GM12878 (cell line): ENCODE data around the gene SORCS1. TPM values are rescaled to one million over a fixed set of nuclear protein-coding genes. Genes with fewer than 3 reads are reported as not detected.

Experiments used
- ATAC-seq: fragments of 200-7000 bp; cut with Tn5 transposase; 3 replicates; pipeline ENCODE4 v1.9.1; 2020; ENCODE audit warnings: mild to moderate bottlenecking, moderate library complexity
- BruUV-seq: library from RNA; stranded (reverse); fragments of 400-500 nt; replicated peaks from 2 replicates; lab custom pipeline; 2021; lab: Mats Ljungman, UMichigan
- CTCF ChIA-PET: fragments of 300-600 bp; sonication (Branson Sonifier 250); formaldehyde crosslinking; extraction: SDS; loops from one replicate; lab custom pipeline; 2021; ENCODE audit warnings: inconsistent platforms; lab: Yijun Ruan, JAX
- POLR2A ChIA-PET: fragments of 350-600 bp; formaldehyde crosslinking; extraction: SDS; loops from one replicate; lab custom pipeline; 2021; ENCODE audit warnings: inconsistent platforms; lab: Charles Lee
- RAD21 ChIA-PET: fragments of 300-600 bp; sonication (Branson Sonifier 250); formaldehyde crosslinking; loops from one replicate; lab custom pipeline; 2023; ENCODE audit warnings: antibody characterized with exemption; ENCODE audit not compliant: unreplicated experiment; lab: Charles Lee
- SMC1A ChIA-PET: fragments of 300-600 bp; sonication (Branson Sonifier 250); formaldehyde crosslinking; loops from one replicate; lab custom pipeline; 2023; ENCODE audit not compliant: unreplicated experiment, uncharacterized antibody; lab: Charles Lee
- DNase-seq: peaks from one replicate; pipeline ENCODE4 v3.0.0-alpha.2; 2011; ENCODE audit warnings: low read depth, low spot score
- FAIRE-seq: peaks from 3 replicates; lab custom pipeline; 2011; peaks lifted over from hg19 to GRCh38; lab: Jason Lieb, UNC
- H2AFZ ChIP-seq: 2 replicates; pipeline ENCODE4 v1.6.0; 2011; ENCODE audit warnings: low read depth, low read length, control low read depth; ENCODE audit not compliant: control insufficient read depth
- H3K27ac ChIP-seq: 2 replicates; pipeline ENCODE4 v1.5.1; 2011; ENCODE audit warnings: control low read depth; ENCODE audit not compliant: control insufficient read depth, insufficient read depth
- H3K27me3 ChIP-seq, 2 experiments: replicated peaks in 1 of 2; 2 replicates each; pipeline versions ENCODE4 v1.6.0 to v1.6.1; 2011; ENCODE audit warnings: low read length in 1 of 2; ENCODE audit not compliant: control insufficient read depth in 2 of 2, insufficient read depth in 2 of 2
- H3K36me3 ChIP-seq, 2 experiments: 2 replicates each; pipeline ENCODE4 v1.5.1; 2011; ENCODE audit warnings: low read length in 1 of 2; ENCODE audit not compliant: control insufficient read depth in 2 of 2, insufficient read depth in 2 of 2
- H3K4me1 ChIP-seq: 2 replicates; pipeline ENCODE4 v1.6.1; 2011; ENCODE audit warnings: mild to moderate bottlenecking, low read length, moderate library complexity, mixed read lengths; ENCODE audit not compliant: control insufficient read depth, insufficient read depth
- H3K4me2 ChIP-seq: 2 replicates; pipeline ENCODE4 v1.6.0; 2011; ENCODE audit warnings: control low read depth; ENCODE audit not compliant: control insufficient read depth, insufficient read depth
- H3K4me3 ChIP-seq: fragments of 200-600 bp; sonication (generic); 2 replicates; pipeline ENCODE4 v1.5.1; 2016
- H3K79me2 ChIP-seq: 2 replicates; pipeline ENCODE4 v1.6.0; 2011; ENCODE audit warnings: low read length; ENCODE audit not compliant: control insufficient read depth, insufficient read depth
- H3K9ac ChIP-seq: 2 replicates; pipeline ENCODE4 v1.8.0; 2011; ENCODE audit warnings: low read length, control low read depth, mixed read lengths; ENCODE audit not compliant: control insufficient read depth, insufficient read depth
- H3K9me3 ChIP-seq: replicated peaks from 3 replicates; pipeline ENCODE4 v1.5.1; 2011; ENCODE audit warnings: mild to moderate bottlenecking, low read length; ENCODE audit not compliant: control insufficient read depth, insufficient read depth
- H4K20me1 ChIP-seq: 2 replicates; pipeline ENCODE4 v1.6.0; 2011; ENCODE audit not compliant: control insufficient read depth, insufficient read depth
- BRCA1 ChIP-seq: IDR thresholded peaks from 2 replicates; pipeline ENCODE4 v1.6.1; 2011; ENCODE audit warnings: low read depth, low read length, improper control_type of control experiment
- EED ChIP-seq: sonication (generic); IDR thresholded peaks from 2 replicates; pipeline ENCODE4 v1.6.1; 2016; ENCODE audit warnings: antibody characterized with exemption, low read depth
- ETV6 ChIP-seq, 2 experiments: fragments of 450-650 bp in 1 of 2; IDR thresholded peaks in 1 of 2; conservative IDR thresholded peaks in 1 of 2; 2 replicates each; pipeline ENCODE4 v1.6.1; 2014; ENCODE audit warnings: antibody characterized with exemption in 1 of 2, borderline replicate concordance in 1 of 2, low read depth in 1 of 2, mild to moderate bottlenecking in 1 of 2, moderate library complexity in 1 of 2
- GATAD2B ChIP-seq: fragments of 450-650 bp; conservative IDR thresholded peaks from 2 replicates; pipeline ENCODE4 v1.6.1; 2017; ENCODE audit warnings: low read depth, mild to moderate bottlenecking, moderate library complexity
- IRF4 ChIP-seq: IDR thresholded peaks from 2 replicates; pipeline ENCODE4 v1.6.1; 2011; ENCODE audit warnings: low read depth, low read length
- JUNB ChIP-seq: IDR thresholded peaks from 2 replicates; pipeline ENCODE4 v1.6.1; 2016; ENCODE audit warnings: antibody characterized with exemption, mild to moderate bottlenecking
- JUND ChIP-seq: IDR thresholded peaks from 2 replicates; pipeline ENCODE4 v1.6.1; 2012; ENCODE audit warnings: low read depth, mild to moderate bottlenecking, low read length, improper control_type of control experiment, moderate library complexity
- RB1 ChIP-seq: fragments of 450-650 bp; formaldehyde crosslinking; IDR thresholded peaks from 2 replicates; pipeline ENCODE4 v1.6.1; 2017; ENCODE audit warnings: mild to moderate bottlenecking, borderline replicate concordance
- RFX5 ChIP-seq: IDR thresholded peaks from 2 replicates; pipeline ENCODE4 v1.6.1; 2011; ENCODE audit warnings: low read depth, low read length, improper control_type of control experiment
- SP1 ChIP-seq: IDR thresholded peaks from one replicate; pipeline ENCODE4 v1.6.1; 2011; ENCODE audit warnings: low read depth, low read length
- SREBF1 ChIP-seq: IDR thresholded peaks from 2 replicates; pipeline ENCODE4 v1.6.1; 2012; ENCODE audit warnings: mild to moderate bottlenecking, low read length
- YBX1 ChIP-seq: fragments of 450-650 bp; IDR thresholded peaks from 2 replicates; pipeline ENCODE4 v1.6.1; 2016; ENCODE audit warnings: antibody characterized with exemption
- WGBS: methylation state at CpG from one replicate; pipeline ENCODE4 v1.1.6; 2016; ENCODE audit warnings: low lambda C conversion rate; ENCODE audit not compliant: insufficient replicate concordance, insufficient coverage; ENCODE audit errors: missing lambda C conversion rate; 5-methylcytosine and 5-hydroxymethylcytosine counted together
- in situ Hi-C: fragments of 300-500 bp; cut with MboI; formaldehyde crosslinking; loops from 9 replicates; pipeline ENCODE4 v1.14.3; 2018; ENCODE audit warnings: mixed read lengths
- intact Hi-C: fragments of 100-400 bp; cut with micrococcal nuclease; formaldehyde crosslinking; loops from one replicate; pipeline ENCODE4 v1.14.2; 2022; ENCODE audit not compliant: unreplicated experiment
- polyA plus RNA-seq, 11 experiments: library from polyadenylated mRNA; depleted of rRNA in 4 of 11; unstranded in 6 of 11; stranded (reverse) in 5 of 11; fragments of >200 nt; fragmentation: Nextera tagmentation in 4 of 11; fragmentation: Illumina TruSeq in 1 of 11; extraction: Ambion mirVana in 4 of 11; extraction: Trizol in 1 of 11; gene quantifications; 1 replicate in 1 of 11; 2 replicates in 10 of 11; pipeline versions ENCODE4 v1.2.1 to v1.2.3, GENCODE V29; 2011 to 2016; ENCODE audit warnings: inconsistent platforms in 2 of 11, missing spikeins in 2 of 11, low read depth in 1 of 11
- total RNA-seq, 4 experiments: library from RNA; depleted of rRNA in 3 of 4; stranded (reverse); fragments of >200 nt in 3 of 4; fragmentation: Illumina TruSeq in 1 of 4; extraction: Trizol in 1 of 4; gene quantifications; 2 replicates each; pipeline versions ENCODE4 v1.2.1 to v1.2.3, GENCODE V29; 2013 to 2021
- TF ChIP-seq, protein P1 (sequence below): IDR thresholded peaks from 2 replicates; pipeline ENCODE4 v1.6.1; 2012; ENCODE audit warnings: low read depth, low read length, improper control_type of control experiment
- TF ChIP-seq, protein P2 (sequence below): IDR thresholded peaks from 2 replicates; pipeline ENCODE4 v1.6.1; 2011; ENCODE audit warnings: low read depth, mild to moderate bottlenecking, low read length, moderate library complexity, borderline replicate concordance; ENCODE audit errors: extremely low read depth

The SORCS1 gene
- total and polyA plus RNA-seq, 10 of the 15 experiments (the other 5 are each of a cell fraction or from before 2014, with no cell fraction given), result 0.02 to 9.6 (median 0.06) TPM; not detected in 3

DNA sequence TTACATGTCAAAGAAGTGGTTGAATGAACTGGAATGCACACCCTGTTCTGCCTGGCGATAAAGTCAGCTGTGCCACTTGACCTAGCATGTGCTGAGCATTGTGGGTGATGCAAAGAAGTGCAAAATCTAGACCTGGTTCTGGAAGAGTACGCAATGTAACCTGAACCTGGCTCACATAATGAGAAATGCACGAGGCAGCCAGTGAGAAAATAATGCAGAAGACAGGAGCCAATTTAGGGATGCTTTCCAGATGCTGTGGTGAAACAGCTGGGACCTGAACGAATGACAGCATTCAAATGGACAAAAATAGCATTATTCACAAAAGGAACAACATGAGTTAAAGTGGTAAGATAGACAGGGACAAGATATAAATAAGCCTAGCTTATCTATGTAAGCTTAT, 402.6 kb downstream of the SORCS1 start:
- H3K9ac ChIP-seq, result no peak overlapping the region
- TF ChIP-seq RB1 (no peak), IRF4 (no peak), EED (no peak)
- no peaks in the 10 kb centered on the region for H3K36me3 ChIP-seq
- ATAC-seq (no peak), FAIRE-seq (no peak), DNase-seq (no peak)
- no TSS peak for BruUV-seq
- in situ Hi-C loops, result no loop called here
- RAD21 ChIA-PET, result no interaction called here
- no peaks in the 10 kb centered on the region for H3K79me2 ChIP-seq
- no peaks in the 10 kb centered on the region for H3K9me3 ChIP-seq
- H3K4me2 ChIP-seq, result no peak overlapping the region
- no peak overlapping the region for H2AFZ ChIP-seq
- SMC1A ChIA-PET, result interaction anchor here (1.2 kb wide), 1 partner anchor 9 kb away, joined by 3 read pairs; no protein-coding TSS in a partner anchor
- H3K4me1 ChIP-seq, result no peaks in the 10 kb centered on the region
- 22% methylated on average over 4 of the region's 4 CpGs for WGBS
- no peak overlapping the region for H3K4me3 ChIP-seq
- no peaks in the 10 kb centered on the region for H4K20me1 ChIP-seq
- CTCF ChIA-PET, result interaction anchor here (1.0 kb wide), 1 partner anchor 50 kb away, joined by 3 read pairs; no protein-coding TSS in a partner anchor
- H3K27me3 ChIP-seq, result no peaks in the 10 kb centered on the region
- intact Hi-C loops, result no loop called here
- no peak overlapping the region for H3K27ac ChIP-seq
- POLR2A ChIA-PET, result interaction anchor here (0.7 kb wide), 1 partner anchor 53 kb away, joined by 4 read pairs; no protein-coding TSS in a partner anchor

DNA sequence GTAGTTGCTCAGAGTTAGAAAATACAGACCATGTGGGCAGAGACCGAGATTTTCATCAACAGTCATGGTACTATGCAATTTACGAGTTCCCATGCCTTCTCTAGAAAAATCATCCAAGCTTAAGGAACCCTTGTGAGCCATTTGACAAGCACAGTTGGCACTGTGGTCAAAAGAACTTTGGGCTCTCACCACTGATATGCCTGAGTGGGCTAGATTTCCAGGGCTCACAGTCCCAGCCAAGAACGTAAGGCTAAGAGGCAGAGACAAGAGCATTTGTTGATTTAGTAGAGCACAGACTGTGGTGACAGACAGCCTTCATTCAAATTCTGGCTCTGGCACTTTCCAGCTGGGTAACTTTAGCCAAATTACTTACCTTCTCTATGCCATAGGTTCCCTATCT, 407.0 kb downstream of the SORCS1 start:
- ChIA-PET CTCF (interaction anchor here (1.2 kb wide), 1 partner anchor 47 kb away, joined by 4 read pairs; no protein-coding TSS in a partner anchor), POLR2A (no interaction called here), RAD21 (no interaction called here), SMC1A (no interaction called here)
- H2AFZ ChIP-seq, result no peak overlapping the region
- H3K27ac ChIP-seq, result no peak overlapping the region
- no peaks in the 10 kb centered on the region for H3K4me1 ChIP-seq
- H3K4me3 ChIP-seq, result no peak overlapping the region
- ATAC-seq (no peak), FAIRE-seq (no peak), DNase-seq (no peak)
- H4K20me1 ChIP-seq, result no peaks in the 10 kb centered on the region
- in situ Hi-C loops (no loop called here), intact Hi-C loops (no loop called here)
- no peaks in the 10 kb centered on the region for H3K27me3 ChIP-seq
- no peaks in the 10 kb centered on the region for H3K79me2 ChIP-seq
- H3K9ac ChIP-seq, result no peak overlapping the region
- BruUV-seq, result no TSS peak
- H3K4me2 ChIP-seq, result no peak overlapping the region
- H3K9me3 ChIP-seq, result no peaks in the 10 kb centered on the region
- no peaks in the 10 kb centered on the region for H3K36me3 ChIP-seq
- 13% methylated on average over 3 of the region's 3 CpGs for WGBS
- TF ChIP-seq JUNB, result no peak
- TF ChIP-seq SREBF1, result no peak
- TF ChIP-seq, protein P1, sequence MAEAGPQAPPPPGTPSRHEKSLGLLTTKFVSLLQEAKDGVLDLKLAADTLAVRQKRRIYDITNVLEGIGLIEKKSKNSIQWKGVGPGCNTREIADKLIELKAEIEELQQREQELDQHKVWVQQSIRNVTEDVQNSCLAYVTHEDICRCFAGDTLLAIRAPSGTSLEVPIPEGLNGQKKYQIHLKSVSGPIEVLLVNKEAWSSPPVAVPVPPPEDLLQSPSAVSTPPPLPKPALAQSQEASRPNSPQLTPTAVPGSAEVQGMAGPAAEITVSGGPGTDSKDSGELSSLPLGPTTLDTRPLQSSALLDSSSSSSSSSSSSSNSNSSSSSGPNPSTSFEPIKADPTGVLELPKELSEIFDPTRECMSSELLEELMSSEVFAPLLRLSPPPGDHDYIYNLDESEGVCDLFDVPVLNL, result no peak
- no peak for TF ChIP-seq RFX5
- TF ChIP-seq, protein P2, sequence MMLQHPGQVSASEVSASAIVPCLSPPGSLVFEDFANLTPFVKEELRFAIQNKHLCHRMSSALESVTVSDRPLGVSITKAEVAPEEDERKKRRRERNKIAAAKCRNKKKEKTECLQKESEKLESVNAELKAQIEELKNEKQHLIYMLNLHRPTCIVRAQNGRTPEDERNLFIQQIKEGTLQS, result no peak
- TF ChIP-seq BRCA1, result no peak
- TF ChIP-seq GATAD2B, result no peak
- no peak for TF ChIP-seq JUND
- TF ChIP-seq YBX1, result no peak
- TF ChIP-seq ETV6 (conservative IDR thresholded peaks at IDR 0.05 in 1 of 2, IDR thresholded peaks at IDR 0.05 in 1 of 2; ENCODE audit: borderline replicate concordance in 1 of 2, low read depth in 1 of 2), result no peak
- no peak for TF ChIP-seq SP1
